Panc1 (cell line): ENCODE measurements around the gene ENPP6. TPM values are rescaled to one million over a fixed set of nuclear protein-coding genes. Genes with fewer than 3 reads are reported as not detected.
A peak's percentile ranks its signal among the peaks of the same experiment; 100 is the strongest.

ENCODE experiments used
- ATAC-seq: fragments of 200-7000 bp; cut with Tn5 transposase; 2 replicates; pipeline ENCODE4 v1.9.1; 2020; ENCODE audit warnings: mild to moderate bottlenecking, moderate library complexity
- BruUV-seq: library from RNA; stranded (reverse); fragments of 400-500 nt; replicated peaks from 2 replicates; lab custom pipeline; 2021; lab: Mats Ljungman, UMichigan
- CTCF ChIA-PET: fragments of 300-600 bp; sonication (Branson Sonifier 250); formaldehyde crosslinking; loops from one replicate; lab custom pipeline; 2022; ENCODE audit warnings: antibody characterized with exemption; lab: Charles Lee
- POLR2A ChIA-PET: fragments of 300-600 bp; sonication (Branson Sonifier 250); formaldehyde crosslinking; loops from one replicate; lab custom pipeline; 2022; ENCODE audit warnings: antibody characterized with exemption; lab: Charles Lee
- DNase-seq: peaks from one replicate; pipeline ENCODE4 v3.0.0-alpha.2; 2010; ENCODE audit warnings: low read depth, low spot score
- H3K27ac ChIP-seq: 2 replicates; pipeline ENCODE4 v1.5.1; 2011; ENCODE audit warnings: mild to moderate bottlenecking, low read length, inconsistent platforms
- H3K27me3 ChIP-seq: fragments of 200-500 bp; sonication (Bioruptor generic); 2 replicates; pipeline ENCODE4 v1.6.0; 2014; ENCODE audit warnings: low read length, inconsistent platforms; ENCODE audit not compliant: control insufficient read depth, insufficient read depth
- H3K36me3 ChIP-seq: fragments of 200-500 bp; sonication (Bioruptor generic); 2 replicates; pipeline ENCODE4 v1.5.1; 2014; ENCODE audit warnings: inconsistent platforms, mild to moderate bottlenecking, low read length, moderate library complexity; ENCODE audit not compliant: control insufficient read depth, insufficient read depth
- H3K4me1 ChIP-seq: 2 replicates; pipeline ENCODE4 v1.5.1; 2011; ENCODE audit warnings: inconsistent platforms, mild to moderate bottlenecking, low read length, moderate library complexity; ENCODE audit not compliant: control insufficient read depth, insufficient read depth
- H3K4me3 ChIP-seq, 2 experiments: 2 replicates each; pipeline ENCODE4 v1.5.1; 2011 to 2012; ENCODE audit warnings: low read depth in 2 of 2, low read length in 2 of 2, mild to moderate bottlenecking in 2 of 2, inconsistent platforms in 1 of 2, moderate library complexity in 1 of 2
- H3K9me3 ChIP-seq: fragments of 200-500 bp; sonication (Bioruptor generic); 2 replicates; pipeline ENCODE4 v1.5.1; 2014; ENCODE audit warnings: low read depth, mild to moderate bottlenecking, inconsistent platforms, low read length, moderate library complexity; ENCODE audit not compliant: control insufficient read depth, insufficient read depth
- CTCF ChIP-seq: fragments of 450-650 bp; IDR thresholded peaks from 2 replicates; pipeline ENCODE4 v1.5.1; 2017; ENCODE audit warnings: mild to moderate bottlenecking
- POLR2AphosphoS5 ChIP-seq: IDR thresholded peaks from 2 replicates; pipeline ENCODE4 v1.6.1; 2012; ENCODE audit warnings: mild to moderate bottlenecking, low read depth, low read length, moderate library complexity
- REST ChIP-seq, 2 experiments: IDR thresholded peaks; 2 replicates each; pipeline ENCODE4 v1.6.1; 2011 to 2012; ENCODE audit warnings: low read depth in 2 of 2, control low read depth in 1 of 2, low read length in 1 of 2, mild to moderate bottlenecking in 1 of 2, moderate library complexity in 1 of 2; ENCODE audit not compliant: insufficient read depth in 1 of 2
- SIN3A ChIP-seq: IDR thresholded peaks from 2 replicates; pipeline ENCODE4 v1.6.1; 2012; ENCODE audit warnings: low read depth, mild to moderate bottlenecking, low read length, moderate library complexity, borderline replicate concordance; ENCODE audit not compliant: insufficient read depth
- TCF7L2 ChIP-seq: IDR thresholded peaks from 2 replicates; pipeline ENCODE4 v1.6.1; 2011; ENCODE audit warnings: mild to moderate bottlenecking, low read depth, low read length, inconsistent platforms
- in situ Hi-C: cut with HindIII; loops from 2 replicates; pipeline ENCODE4 v1.10.0; 2016; ENCODE audit warnings: low sequenced_read_pairs, low pct_unique_long_range_greater_than_20kb
- intact Hi-C: fragments of 100-400 bp; cut with micrococcal nuclease; formaldehyde crosslinking; loops from one replicate; pipeline ENCODE4 v1.10.0; 2022; ENCODE audit not compliant: unreplicated experiment
- total RNA-seq: library from RNA; stranded (reverse); gene quantifications from one replicate; pipeline ENCODE4 v1.2.1, GENCODE V29; 2021; ENCODE audit not compliant: unreplicated experiment

The ENPP6 gene
- total RNA-seq, 1 experiment from 2014 or later, result not detected

- Histone ChIP-seq H3K4me3 (no peak overlapping the region), H3K9me3 (no peaks in the 10 kb centered on the region), H3K27ac (no peak overlapping the region), H3K36me3 (no peaks in the 10 kb centered on the region), H3K27me3 (no peaks in the 10 kb centered on the region), H3K4me1 (no peaks in the 10 kb centered on the region)
- DNase-seq (no peak), ATAC-seq (peak; percentile 94)
- in situ Hi-C loops, result no loop called here
- intact Hi-C loops, result loop anchor here (1.0 kb wide), 1 partner anchor 261 kb away; no protein-coding TSS in a partner anchor
- ChIA-PET POLR2A (no interaction called here), CTCF (interaction anchor here (1.0 kb wide), 1 partner anchor 11 kb away, joined by 4 read pairs; no protein-coding TSS in a partner anchor)
- peak; percentile 90 for TF ChIP-seq CTCF
- no peak for TF ChIP-seq SIN3A
- BruUV-seq, result no TSS peak
Measured at GRCh38 chr4:184100297-184100885, 117.3 kb downstream of the ENPP6 start.

- in situ Hi-C loops (no loop called here), intact Hi-C loops (no loop called here)
- Histone ChIP-seq H3K4me3 (no peak overlapping the region), H3K36me3 (no peaks in the 10 kb centered on the region), H3K27ac (no peak overlapping the region), H3K4me1 (no peaks in the 10 kb centered on the region), H3K27me3 (no peaks in the 10 kb centered on the region), H3K9me3 (no peaks in the 10 kb centered on the region)
- TF ChIP-seq TCF7L2 (no peak), REST (IDR thresholded peaks at IDR 0.05; ENCODE audit: insufficient read depth in 1 of 2, low read depth in 2 of 2, low read length in 1 of 2) (no peak), SIN3A (no peak), CTCF (no peak), POLR2AphosphoS5 (no peak)
- ATAC-seq (no peak), DNase-seq (no peak)
- ChIA-PET CTCF (no interaction called here), POLR2A (no interaction called here)
- BruUV-seq, result no TSS peak
Measured at GRCh38 chr4:184099535-184099966, 118.1 kb downstream of the ENPP6 start.
